SU-DHL-6 (cell line): Measurements from ENCODE around the gene CSPG4.
"Not testable (repeated sequence)": the region's sequence is repeated elsewhere in the genome, so short reads cannot be mapped to it uniquely, and the experiment has no call there.

Experiments used
- H2AFZ ChIP-seq: fragments of 200-600 bp; sonication (generic); 2 replicates; pipeline ENCODE4 v1.6.1; 2014; ENCODE audit warnings: low read depth, mild to moderate bottlenecking, moderate library complexity, mixed read lengths, antibody characterized with exemption, low read length; ENCODE audit not compliant: severe bottlenecking
- H3F3A ChIP-seq: fragments of 200-600 bp; shearing (Covaris generic); 2 replicates; pipeline ENCODE4 v1.6.0; 2016; ENCODE audit warnings: antibody characterized with exemption, mild to moderate bottlenecking; ENCODE audit not compliant: insufficient read depth
- H3K27ac ChIP-seq: fragments of 200-600 bp; sonication (generic); 2 replicates; pipeline ENCODE4 v1.5.1; 2016; ENCODE audit warnings: low read depth, mild to moderate bottlenecking, low read length, moderate library complexity, mixed read lengths
- H3K27me3 ChIP-seq: fragments of 200-600 bp; sonication (generic), shearing (Covaris generic); 2 replicates; pipeline ENCODE4 v1.6.0; 2014; ENCODE audit warnings: mild to moderate bottlenecking, low read length
- H3K36me3 ChIP-seq: fragments of 200-600 bp; sonication (generic); 2 replicates; pipeline ENCODE4 v1.6.1; 2014; ENCODE audit warnings: mild to moderate bottlenecking, low read length, mixed read lengths
- H3K4me2 ChIP-seq: fragments of 300-600, 200-600 bp; shearing (Covaris generic), sonication (generic); 2 replicates; pipeline ENCODE4 v1.6.0; 2014; ENCODE audit warnings: low read length, low read depth, mild to moderate bottlenecking; ENCODE audit not compliant: poor library complexity, severe bottlenecking
- H3K4me3 ChIP-seq: fragments of 200-600 bp; sonication (generic); 2 replicates; pipeline ENCODE4 v1.5.1; 2014; ENCODE audit warnings: antibody characterized with exemption, low read length, mild to moderate bottlenecking, mixed read lengths; ENCODE audit not compliant: insufficient read depth, poor library complexity, severe bottlenecking
- H3K79me2 ChIP-seq: fragments of 200-600 bp; sonication (generic); 2 replicates; pipeline ENCODE4 v1.6.1; 2014; ENCODE audit warnings: mild to moderate bottlenecking, low read length, moderate library complexity; ENCODE audit not compliant: insufficient read depth
- H3K9ac ChIP-seq: fragments of 200-600 bp; sonication (generic); 2 replicates; pipeline ENCODE4 v1.7.0; 2014; ENCODE audit warnings: mild to moderate bottlenecking, low read length
- H3K9me2 ChIP-seq: fragments of 200-600 bp; sonication (generic); replicated peaks from 2 replicates; pipeline ENCODE4 v1.6.1; 2014; ENCODE audit warnings: low read length; ENCODE audit not compliant: insufficient read depth
- H3K9me3 ChIP-seq: fragments of 200-600 bp; sonication (generic); 2 replicates; pipeline ENCODE4 v1.6.1; 2014; ENCODE audit warnings: low read length, mixed read lengths; ENCODE audit not compliant: insufficient read depth
- H4K20me1 ChIP-seq: fragments of 200-600 bp; sonication (generic); 2 replicates; pipeline ENCODE4 v1.6.1; 2014; ENCODE audit warnings: low read depth, mild to moderate bottlenecking, antibody characterized with exemption, low read length, moderate library complexity, mixed read lengths
- CTCF ChIP-seq: fragments of 200-600 bp; sonication (generic); IDR thresholded peaks from one replicate; pipeline ENCODE4 v1.5.1; 2017; ENCODE audit warnings: antibody characterized with exemption, mild to moderate bottlenecking, low read length, moderate library complexity; ENCODE audit not compliant: insufficient read depth, poor library complexity, severe bottlenecking
- EZH2phosphoT487 ChIP-seq: fragments of 200-600 bp; sonication (generic), shearing (Covaris generic); conservative IDR thresholded peaks from 2 replicates; pipeline ENCODE4 v1.6.1; 2018; ENCODE audit warnings: mild to moderate bottlenecking, antibody characterized with exemption, low read length, moderate library complexity, mixed read lengths

Gene CSPG4

DNA sequence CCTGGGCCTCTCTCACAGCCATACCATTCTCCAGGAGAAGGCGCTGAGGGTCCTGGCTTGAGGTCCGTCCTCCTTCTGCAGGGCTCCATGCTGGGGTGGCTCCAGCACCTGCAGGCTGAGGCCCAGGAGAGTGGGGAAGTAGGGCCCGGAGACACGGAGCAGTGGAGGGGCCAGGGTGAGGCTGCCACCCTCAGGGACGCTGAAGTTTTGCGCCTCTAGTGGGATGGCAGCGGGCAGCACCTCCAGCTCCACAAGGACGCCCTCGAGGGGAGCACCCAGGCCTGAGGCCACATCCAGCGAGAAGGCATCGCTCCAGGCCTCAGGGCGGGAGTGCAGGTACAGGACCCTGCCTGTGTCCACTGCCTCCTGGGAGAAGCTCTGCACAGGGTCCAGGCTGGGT is 27.5 kb downstream of the CSPG4 start:
- Histone ChIP-seq H3K4me3 (no peak overlapping the region), H3K4me2 (no peak overlapping the region), H3K9me3 (no peaks in the 10 kb centered on the region), H3F3A (no peaks in the 10 kb centered on the region), H3K27me3 (no peaks in the 10 kb centered on the region), H3K36me3 (no peaks in the 10 kb centered on the region), H4K20me1 (no peaks in the 10 kb centered on the region), H3K9ac (no peak overlapping the region), H3K79me2 (no peaks in the 10 kb centered on the region), H3K9me2 (no peaks in the 10 kb centered on the region), H3K27ac (no peak overlapping the region), H2AFZ (no peak overlapping the region)
- TF ChIP-seq EZH2phosphoT487: no peak
- TF ChIP-seq CTCF: no peak

- Histone ChIP-seq H3K9ac (no peak overlapping the region), H3K27ac (no peak overlapping the region), H3K79me2 (no peaks in the 10 kb centered on the region), H3K9me3 (no peaks in the 10 kb centered on the region), H3F3A (no peaks in the 10 kb centered on the region), H4K20me1 (no peaks in the 10 kb centered on the region), H3K9me2 (no peaks in the 10 kb centered on the region), H3K36me3 (no peaks in the 10 kb centered on the region), H3K4me3 (no peak overlapping the region), H2AFZ (no peak overlapping the region), H3K4me2 (no peak overlapping the region), H3K27me3 (no peaks in the 10 kb centered on the region)
- TF ChIP-seq CTCF (no peak), EZH2phosphoT487 (no peak)
These were observed 28.0 kb downstream of the CSPG4 start for GRCh38 chr15:75684648-75685047.

GRCh38 chr15:75683646-75684312 is 28.9 kb downstream of the CSPG4 start:
- H3K27ac ChIP-seq, H3K4me2 ChIP-seq: not testable (repeated sequence)

More at GRCh38 chr15:75683646-75684312, 28.9 kb downstream of the CSPG4 start:
- not testable (repeated sequence) for H3K79me2 ChIP-seq, H3K4me3 ChIP-seq, H3K27me3 ChIP-seq, H3F3A ChIP-seq, H4K20me1 ChIP-seq, H3K9ac ChIP-seq, H3K9me2 ChIP-seq, H3K36me3 ChIP-seq, H3K9me3 ChIP-seq
- TF ChIP-seq CTCF: peak; percentile 64
- peak overlapping the region; percentile 48 for H2AFZ ChIP-seq
